GM18907 (cell line): Measurements from ENCODE around the gene STMN1.
"Not testable (repeated sequence)": the region's sequence is repeated elsewhere in the genome, so short reads cannot be mapped to it uniquely, and the experiment has no call there.

Source experiments
- ATAC-seq: cut with Tn5 transposase; IDR thresholded peaks from one replicate; pipeline ENCODE4 v1.9.1; 2021; ENCODE audit warnings: mild to moderate bottlenecking, moderate library complexity; ENCODE audit not compliant: unreplicated experiment

The STMN1 gene

GRCh38 chr1:25905680-25906643 is at the start of gene STMN1:
STMN1 (minus strand) TSS chr1:25906419; CDS start chr1:25904676, 1,743 bp downstream.
- peak; percentile 67 for ATAC-seq

- no peak for ATAC-seq
These were observed 49.3 kb upstream of the STMN1 start for GRCh38 chr1:25955553-25955952.

GRCh38 chr1:25954282-25954938 is 48.2 kb upstream of the STMN1 start:
- no peak for ATAC-seq

GRCh38 chr1:25952841-25953401 is 46.7 kb upstream of the STMN1 start:
- no peak for ATAC-seq

- ATAC-seq: no peak
These were observed 42.4 kb upstream of the STMN1 start for GRCh38 chr1:25948641-25949040.

GRCh38 chr1:25947027-25947426 is 40.8 kb upstream of the STMN1 start:
- no peak for ATAC-seq

GRCh38 chr1:25945761-25946160 is 39.5 kb upstream of the STMN1 start:
- ATAC-seq: no peak

- no peak for ATAC-seq
These were observed 38.8 kb upstream of the STMN1 start for GRCh38 chr1:25944986-25945385.

- ATAC-seq: not testable (repeated sequence)
These were observed 37.3 kb upstream of the STMN1 start for GRCh38 chr1:25943511-25943910.

GRCh38 chr1:25936947-25937346 is 30.7 kb upstream of the STMN1 start:
- ATAC-seq: no peak

- ATAC-seq: no peak
These were observed 27.5 kb upstream of the STMN1 start for GRCh38 chr1:25933479-25934365.

GRCh38 chr1:25932811-25933400 is 26.7 kb upstream of the STMN1 start:
- ATAC-seq: not testable (repeated sequence)

GRCh38 chr1:25932321-25932720 is 26.1 kb upstream of the STMN1 start:
- ATAC-seq: no peak

- no peak for ATAC-seq
These were observed 22.8 kb upstream of the STMN1 start for GRCh38 chr1:25929016-25929415.

GRCh38 chr1:25927521-25928265 is 21.5 kb upstream of the STMN1 start:
- no peak for ATAC-seq

GRCh38 chr1:25926731-25927496 is 20.7 kb upstream of the STMN1 start:
- no peak for ATAC-seq

GRCh38 chr1:25924454-25924853 is 18.2 kb upstream of the STMN1 start:
- no peak for ATAC-seq

- no peak for ATAC-seq
These were observed 16.8 kb upstream of the STMN1 start for GRCh38 chr1:25922971-25923552.
